ENCODE results near the gene PCDHGA4.
A peak's percentile ranks its signal among the peaks of the same experiment; 100 is the strongest.
"Not testable (repeated sequence)": the region's sequence is repeated elsewhere in the genome, so short reads cannot be mapped to it uniquely, and the experiment has no call there.

PCDHGA4 gene

GRCh38 chr5:141354900-141355469 is at the start of gene PCDHGA4:
Gene PCDHGA4 (plus strand): TSS chr5:141355021. CDS start chr5:141355108, 87 bp downstream.
- DNase-seq (ENCODE audit: low spot score), result no peak

- no peak for DNase-seq (ENCODE audit: low spot score)
Observed at GRCh38 chr5:141306630-141307029, 48.2 kb upstream of the PCDHGA4 start.

- no peak for DNase-seq (ENCODE audit: low spot score)
Observed at GRCh38 chr5:141313711-141314110, 41.1 kb upstream of the PCDHGA4 start.

- not testable (repeated sequence) for DNase-seq (ENCODE audit: low spot score)
Observed at GRCh38 chr5:141316963-141317362, 37.9 kb upstream of the PCDHGA4 start.

- no peak for DNase-seq (ENCODE audit: low spot score)
Observed at GRCh38 chr5:141319202-141319601, 35.6 kb upstream of the PCDHGA4 start.

GRCh38 chr5:141319699-141320098 is 35.1 kb upstream of the PCDHGA4 start:
- DNase-seq (ENCODE audit: low spot score), result no peak

- peak; percentile 92 for DNase-seq (ENCODE audit: low spot score)
Observed at GRCh38 chr5:141320225-141321169, 34.3 kb upstream of the PCDHGA4 start, which contains the start of gene TAF7. Gene TAF7 (minus strand): TSS chr5:141320784. CDS start chr5:141320044, 740 bp downstream.

GRCh38 chr5:141322261-141322660 is 32.6 kb upstream of the PCDHGA4 start:
- DNase-seq (ENCODE audit: low spot score), result no peak

- peak; percentile 82 for DNase-seq (ENCODE audit: low spot score)
Observed at GRCh38 chr5:141326088-141326854, 28.6 kb upstream of the PCDHGA4 start.

- no peak for DNase-seq (ENCODE audit: low spot score)
Observed at GRCh38 chr5:141328231-141328630, 26.6 kb upstream of the PCDHGA4 start.

GRCh38 chr5:141330299-141331080 is 24.3 kb upstream of the PCDHGA4 start, which contains the start of gene PCDHGA1:
Gene PCDHGA1 (plus strand): TSS chr5:141330514.
- peak; percentile 62 for DNase-seq (ENCODE audit: low spot score)

- DNase-seq (ENCODE audit: low spot score), result not testable (repeated sequence)
Observed at GRCh38 chr5:141332571-141332970, 22.2 kb upstream of the PCDHGA4 start.

GRCh38 chr5:141338538-141339306 is 16.1 kb upstream of the PCDHGA4 start, which contains the start of gene PCDHGA2:
Gene PCDHGA2 (plus strand): TSS chr5:141338760.
- DNase-seq (ENCODE audit: low spot score), result peak; percentile 79

GRCh38 chr5:141340781-141341354 is 14.0 kb upstream of the PCDHGA4 start:
- DNase-seq (ENCODE audit: low spot score), result not testable (repeated sequence)

- no peak for DNase-seq (ENCODE audit: low spot score)
Observed at GRCh38 chr5:141342773-141343172, 12.0 kb upstream of the PCDHGA4 start.

- DNase-seq (ENCODE audit: low spot score), result no peak
Observed at GRCh38 chr5:141343242-141343952, 11.4 kb upstream of the PCDHGA4 start, which contains the start of gene PCDHGA3. Gene PCDHGA3 (plus strand): TSS chr5:141343829. CDS start chr5:141344034, 205 bp downstream.

GRCh38 chr5:141343953-141344463 is 10.8 kb upstream of the PCDHGA4 start:
- DNase-seq (ENCODE audit: low spot score), result no peak

- no peak for DNase-seq (ENCODE audit: low spot score)
Observed at GRCh38 chr5:141345327-141345726, 9.5 kb upstream of the PCDHGA4 start.

GRCh38 chr5:141346017-141346416 is 8.8 kb upstream of the PCDHGA4 start:
- not testable (repeated sequence) for DNase-seq (ENCODE audit: low spot score)

Measured in hepatic stellate cell (primary cell).